OCI-LY3 (cell line): ENCODE results near the gene TMEM255A.
A peak's percentile ranks its signal among the peaks of the same experiment; 100 is the strongest.

ENCODE experiments used
- H2AFZ ChIP-seq: fragments of 200-600, 300-600 bp; shearing (Covaris generic); 2 replicates; pipeline ENCODE4 v1.6.0; 2014; ENCODE audit warnings: antibody characterized with exemption, low read depth, low read length
- H3K27ac ChIP-seq: fragments of 200-600, 300-600 bp; sonication (generic); 2 replicates; pipeline ENCODE4 v1.5.1; 2014; ENCODE audit warnings: mild to moderate bottlenecking, low read length, moderate library complexity, mixed read lengths
- H3K27me3 ChIP-seq: fragments of 200-600, 300-600 bp; sonication (generic); 2 replicates; pipeline ENCODE4 v1.6.1; 2014; ENCODE audit warnings: low read depth, low read length, mixed read lengths
- H3K36me3 ChIP-seq: fragments of 200-600, 300-600 bp; sonication (generic); replicated peaks from 2 replicates; pipeline ENCODE3; 2014; ENCODE audit warnings: low read depth, low read length, mixed read lengths
- H3K4me1 ChIP-seq: fragments of 300-600, 200-600 bp; sonication (generic); 2 replicates; pipeline ENCODE4 v1.6.1; 2014; ENCODE audit warnings: low read length, mixed read lengths
- H3K4me2 ChIP-seq: fragments of 200-600, 300-600 bp; sonication (generic); 2 replicates; pipeline ENCODE4 v1.6.1; 2014; ENCODE audit warnings: low read length, mixed read lengths
- H3K4me3 ChIP-seq: fragments of 300-600, 200-600 bp; sonication (generic); 2 replicates; pipeline ENCODE4 v1.5.1; 2014; ENCODE audit warnings: antibody characterized with exemption, mild to moderate bottlenecking, low read length, moderate library complexity
- H3K79me2 ChIP-seq: fragments of 300-600, 200-600 bp; shearing (Covaris generic); 2 replicates; pipeline ENCODE4 v1.6.1; 2014; ENCODE audit warnings: mild to moderate bottlenecking, low read length, mixed read lengths
- H3K9ac ChIP-seq: fragments of 300-600, 200-600 bp; shearing (Covaris generic); 2 replicates; pipeline ENCODE4 v1.6.0; 2014; ENCODE audit warnings: mild to moderate bottlenecking, low read length, moderate library complexity
- H3K9me3 ChIP-seq: fragments of 200-600, 300-600 bp; shearing (Covaris generic); 2 replicates; pipeline ENCODE4 v1.6.1; 2014; ENCODE audit warnings: low read length, mixed read lengths; ENCODE audit not compliant: insufficient read depth
- H4K20me1 ChIP-seq: fragments of 200-600, 300-600 bp; sonication (generic); 2 replicates; pipeline ENCODE4 v1.6.1; 2016; ENCODE audit warnings: low read length, mixed read lengths; ENCODE audit not compliant: insufficient read depth
- EZH2phosphoT487 ChIP-seq: fragments of 200-600 bp; shearing (Covaris generic); IDR thresholded peaks from 2 replicates; pipeline ENCODE4 v1.6.1; 2018; ENCODE audit warnings: antibody characterized with exemption, mixed run types, low read depth
- TF ChIP-seq, protein P1 (sequence below): fragments of 200-600, 300-600 bp; sonication (generic); IDR thresholded peaks from 2 replicates; pipeline ENCODE4 v1.5.1; 2014; ENCODE audit warnings: antibody characterized with exemption, low read length, low read depth

TMEM255A gene

DNA sequence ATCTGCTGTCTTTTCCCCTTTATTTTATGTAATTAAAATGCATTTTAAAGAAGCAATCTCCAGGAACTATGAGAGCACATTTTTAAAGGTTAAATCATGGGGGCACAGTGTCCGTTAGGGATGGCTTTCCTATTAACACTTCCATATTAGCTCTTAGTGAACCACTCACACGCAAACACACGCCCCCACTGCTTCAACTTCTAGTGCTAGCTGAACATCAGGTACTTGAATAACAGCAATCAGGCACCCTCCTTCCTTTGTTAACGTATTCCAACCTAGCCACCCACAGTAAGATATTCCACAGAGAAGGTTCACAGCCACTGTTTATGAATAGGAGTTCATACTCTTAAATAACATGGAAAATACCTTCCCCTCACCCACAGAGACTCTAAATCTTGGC is 9.3 kb downstream of the TMEM255A start:
- H3K4me1 ChIP-seq: peaks cover 54% of the 10 kb centered on the region
- H3K9ac ChIP-seq: peak overlapping the region; percentile 44; the same call in 1 of the 2 replicates
- H3K79me2 ChIP-seq: no peaks in the 10 kb centered on the region
- peak overlapping the region; percentile 59 for H3K4me3 ChIP-seq
- H4K20me1 ChIP-seq: no peaks in the 10 kb centered on the region
- no peak for TF ChIP-seq EZH2phosphoT487
- TF ChIP-seq, protein P1, sequence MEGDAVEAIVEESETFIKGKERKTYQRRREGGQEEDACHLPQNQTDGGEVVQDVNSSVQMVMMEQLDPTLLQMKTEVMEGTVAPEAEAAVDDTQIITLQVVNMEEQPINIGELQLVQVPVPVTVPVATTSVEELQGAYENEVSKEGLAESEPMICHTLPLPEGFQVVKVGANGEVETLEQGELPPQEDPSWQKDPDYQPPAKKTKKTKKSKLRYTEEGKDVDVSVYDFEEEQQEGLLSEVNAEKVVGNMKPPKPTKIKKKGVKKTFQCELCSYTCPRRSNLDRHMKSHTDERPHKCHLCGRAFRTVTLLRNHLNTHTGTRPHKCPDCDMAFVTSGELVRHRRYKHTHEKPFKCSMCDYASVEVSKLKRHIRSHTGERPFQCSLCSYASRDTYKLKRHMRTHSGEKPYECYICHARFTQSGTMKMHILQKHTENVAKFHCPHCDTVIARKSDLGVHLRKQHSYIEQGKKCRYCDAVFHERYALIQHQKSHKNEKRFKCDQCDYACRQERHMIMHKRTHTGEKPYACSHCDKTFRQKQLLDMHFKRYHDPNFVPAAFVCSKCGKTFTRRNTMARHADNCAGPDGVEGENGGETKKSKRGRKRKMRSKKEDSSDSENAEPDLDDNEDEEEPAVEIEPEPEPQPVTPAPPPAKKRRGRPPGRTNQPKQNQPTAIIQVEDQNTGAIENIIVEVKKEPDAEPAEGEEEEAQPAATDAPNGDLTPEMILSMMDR: no peak
- H3K36me3 ChIP-seq: no peaks in the 10 kb centered on the region
- peak overlapping the region; percentile 69 for H3K4me2 ChIP-seq
- peak overlapping the region; percentile 40 for H3K27ac ChIP-seq
- no peaks in the 10 kb centered on the region for H3K27me3 ChIP-seq
- H3K9me3 ChIP-seq: no peaks in the 10 kb centered on the region
- peak overlapping the region; percentile 17; the same call in 1 of the 2 replicates for H2AFZ ChIP-seq

- Histone ChIP-seq H3K4me3 (peak overlapping the region; percentile 59; the same call in 1 of the 2 replicates), H4K20me1 (no peaks in the 10 kb centered on the region), H3K27me3 (no peaks in the 10 kb centered on the region), H3K9ac (0 out of 2 replicates have a peak overlapping the region, but pooled peaks have one; percentile 44), H3K27ac (no peak overlapping the region; the same call in 1 of the 2 replicates), H3K4me2 (peak overlapping the region; percentile 69), H3K36me3 (no peaks in the 10 kb centered on the region), H2AFZ (no peak overlapping the region), H3K79me2 (no peaks in the 10 kb centered on the region), H3K9me3 (no peaks in the 10 kb centered on the region), H3K4me1 (peaks cover 49% of the 10 kb centered on the region)
- no peak for TF ChIP-seq EZH2phosphoT487
- TF ChIP-seq, protein P1: no peak
Measured at GRCh38 chrX:120301497-120301896, 9.8 kb downstream of the TMEM255A start.

DNA sequence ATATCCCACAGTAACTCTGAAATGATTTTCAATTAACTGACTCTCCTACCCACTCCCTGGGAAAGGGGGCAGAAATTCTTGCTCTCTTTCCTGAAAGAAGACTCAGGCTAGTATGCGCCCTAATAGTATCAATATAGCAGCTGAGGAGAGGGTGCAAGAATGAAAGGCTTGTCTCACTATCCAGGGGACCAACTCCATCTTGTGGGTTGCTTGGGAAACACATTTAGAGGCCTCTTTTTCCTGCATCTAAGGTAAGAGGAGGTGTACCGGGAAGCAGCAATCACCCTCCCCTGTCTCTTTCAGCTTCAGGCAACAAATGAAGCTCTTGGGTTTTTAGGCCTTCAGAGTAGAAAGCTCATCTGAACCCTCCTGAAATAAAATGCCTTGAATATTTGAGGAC is 11.3 kb downstream of the TMEM255A start:
- no peak overlapping the region for H3K27ac ChIP-seq
- H3K9ac ChIP-seq: no peak overlapping the region
- peaks cover 40% of the 10 kb centered on the region for H3K4me1 ChIP-seq
- H3K27me3 ChIP-seq: no peaks in the 10 kb centered on the region
- no peaks in the 10 kb centered on the region for H3K79me2 ChIP-seq
- no peak overlapping the region for H3K4me2 ChIP-seq
- H4K20me1 ChIP-seq: no peaks in the 10 kb centered on the region
- no peak overlapping the region for H3K4me3 ChIP-seq
- TF ChIP-seq, protein P1: peak; percentile 39
- TF ChIP-seq EZH2phosphoT487: no peak
- H2AFZ ChIP-seq: no peak overlapping the region
- no peaks in the 10 kb centered on the region for H3K36me3 ChIP-seq
- no peaks in the 10 kb centered on the region for H3K9me3 ChIP-seq

DNA sequence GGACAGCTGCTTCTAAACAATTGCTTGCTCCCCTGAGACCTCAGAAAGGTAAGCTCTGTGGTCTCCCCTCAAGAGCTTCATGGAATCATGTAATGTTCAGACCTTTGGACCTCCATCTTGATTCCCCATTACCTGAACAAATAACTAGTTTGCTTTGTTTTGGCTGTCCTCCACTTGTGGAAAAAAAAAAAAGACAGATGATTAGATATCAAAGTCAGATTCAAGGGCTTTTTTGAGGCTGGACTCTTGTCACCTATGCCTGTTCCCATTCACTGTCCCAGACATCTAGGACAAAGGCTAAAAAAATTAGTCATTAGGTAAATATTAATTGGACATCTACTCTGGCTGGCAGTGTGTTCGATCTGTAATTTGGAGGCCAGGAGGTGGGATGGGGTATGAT is 13.3 kb downstream of the TMEM255A start:
- Histone ChIP-seq H3K36me3 (no peaks in the 10 kb centered on the region), H3K9ac (no peak overlapping the region), H3K4me3 (no peak overlapping the region), H2AFZ (no peak overlapping the region), H3K27me3 (no peaks in the 10 kb centered on the region), H3K4me1 (peaks cover 21% of the 10 kb centered on the region), H3K9me3 (no peaks in the 10 kb centered on the region), H3K27ac (no peak overlapping the region), H4K20me1 (no peaks in the 10 kb centered on the region), H3K4me2 (no peak overlapping the region), H3K79me2 (no peaks in the 10 kb centered on the region)
- TF ChIP-seq, protein P1: no peak
- TF ChIP-seq EZH2phosphoT487: no peak
